Activated CD8-positive, alpha-beta memory T cell treated with anti-CD3 and anti-CD28 coated beads for 4 hours (primary cell): ENCODE measurements around the gene RASEF.
"Not testable (repeated sequence)": the region's sequence is repeated elsewhere in the genome, so short reads cannot be mapped to it uniquely, and the experiment has no call there.

Source experiments
- DNase-seq, 2 donors: peaks; one replicate each; pipeline ENCODE4 v3.0.0-alpha.2; 2020; ENCODE audit warnings: low read depth in 2 of 2

RASEF gene

DNA sequence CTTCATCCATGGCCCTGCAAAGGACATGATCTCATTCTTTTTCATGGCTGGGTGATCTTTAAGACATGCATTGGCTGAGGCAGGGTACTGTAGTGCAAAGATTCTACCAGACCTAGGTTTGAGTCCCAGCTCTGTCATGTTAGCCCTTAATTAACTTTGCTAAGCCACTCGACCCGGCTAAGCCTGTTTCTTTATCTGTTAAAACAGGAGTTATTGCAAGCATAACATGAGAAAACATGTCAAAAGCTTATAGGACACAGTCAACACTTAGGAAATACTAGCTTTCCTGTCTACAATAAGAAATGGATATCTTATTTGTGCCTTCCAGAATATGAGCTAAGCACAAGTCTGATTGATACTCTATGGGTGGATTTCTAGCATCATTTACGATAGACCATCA, 92.6 kb downstream of the RASEF start:
- DNase-seq, result no peak

DNA sequence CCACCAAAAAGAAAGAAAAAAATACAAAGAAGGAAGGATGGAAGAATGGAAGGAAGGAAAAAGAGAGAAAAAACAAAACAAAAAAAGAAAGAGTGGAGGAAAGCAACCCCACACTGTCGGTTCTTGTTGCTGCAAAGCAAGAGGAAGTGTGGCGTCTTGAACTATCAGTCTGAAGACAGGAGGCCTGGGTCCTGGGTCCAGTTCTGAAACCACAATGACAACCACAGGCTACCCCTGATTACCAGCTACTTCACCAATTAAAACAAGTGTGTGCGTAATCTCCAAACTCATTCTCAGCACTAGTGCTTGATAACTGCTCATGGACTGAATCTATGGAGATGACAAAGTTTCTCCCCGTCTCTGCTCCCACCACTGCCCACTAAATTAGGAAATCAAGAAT, 93.7 kb downstream of the RASEF start:
- DNase-seq, result no peak

DNA sequence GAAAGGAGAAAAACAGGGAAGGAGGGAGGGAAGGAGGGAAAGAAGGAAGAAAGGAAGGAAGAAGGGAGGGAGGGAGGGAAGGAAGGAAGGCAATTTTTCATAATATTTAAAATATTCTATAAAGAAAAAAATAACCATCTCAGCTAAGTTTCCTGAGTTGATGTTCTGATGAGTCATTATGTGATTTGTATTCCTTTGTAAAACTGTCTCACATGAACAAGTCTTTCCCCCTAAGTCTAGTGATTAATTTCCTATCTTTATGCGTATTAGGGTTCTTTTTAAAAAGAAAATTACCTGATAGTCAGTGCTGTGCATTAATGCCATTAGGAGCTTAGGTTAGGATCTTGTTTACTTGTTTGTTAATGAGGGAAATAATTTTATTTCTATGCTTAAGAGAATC, 94.1 kb downstream of the RASEF start:
- DNase-seq, result no peak

DNA sequence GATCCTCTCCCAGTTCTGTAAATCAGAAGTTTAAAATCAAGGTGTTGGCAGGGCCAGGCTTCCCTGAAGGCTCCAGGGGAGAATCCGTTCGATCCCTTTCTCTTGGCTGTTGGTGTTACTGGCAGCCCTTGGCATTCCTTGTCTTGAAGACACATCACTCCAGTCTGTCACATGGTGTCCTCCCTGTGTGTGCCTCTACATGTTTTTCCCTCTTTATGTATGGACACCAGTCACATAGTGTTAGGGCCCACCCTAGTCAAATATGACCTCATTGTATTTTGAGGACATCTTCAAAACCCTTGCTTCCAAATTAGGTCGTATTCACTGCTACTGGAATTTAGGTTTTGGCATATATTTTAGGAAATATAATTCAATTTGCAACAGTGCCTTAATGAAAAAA, 94.6 kb downstream of the RASEF start:
- no peak for DNase-seq

DNA sequence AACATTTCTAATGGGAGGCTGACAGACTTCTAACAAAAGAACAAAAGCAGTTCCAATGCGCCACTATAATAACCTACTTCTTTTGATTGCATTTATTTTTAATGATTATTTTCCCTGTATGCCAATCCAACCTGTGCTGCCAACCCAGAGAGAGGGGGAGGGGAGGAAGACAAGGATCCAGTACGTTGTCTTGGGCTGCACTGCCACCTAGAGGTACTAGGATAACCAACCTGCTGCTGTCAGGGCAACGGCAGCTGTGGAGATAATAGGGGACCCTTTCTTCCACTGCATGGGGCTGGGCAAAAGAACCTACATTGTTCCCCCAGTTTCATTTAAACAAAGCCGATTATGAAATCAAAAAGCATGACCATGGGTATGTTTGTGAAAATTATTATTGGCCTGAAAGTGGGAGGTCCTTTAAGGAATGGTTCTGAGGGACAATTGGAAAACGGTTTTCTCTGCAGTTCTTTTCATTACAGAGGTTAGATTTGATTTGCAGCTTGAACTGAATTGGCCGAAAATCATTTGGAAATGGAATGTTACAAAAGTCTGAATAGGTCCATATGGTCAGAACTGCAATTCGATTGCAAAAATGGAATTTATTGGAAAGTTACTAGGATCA, 101.3 kb downstream of the RASEF start:
- DNase-seq, result no peak

DNA sequence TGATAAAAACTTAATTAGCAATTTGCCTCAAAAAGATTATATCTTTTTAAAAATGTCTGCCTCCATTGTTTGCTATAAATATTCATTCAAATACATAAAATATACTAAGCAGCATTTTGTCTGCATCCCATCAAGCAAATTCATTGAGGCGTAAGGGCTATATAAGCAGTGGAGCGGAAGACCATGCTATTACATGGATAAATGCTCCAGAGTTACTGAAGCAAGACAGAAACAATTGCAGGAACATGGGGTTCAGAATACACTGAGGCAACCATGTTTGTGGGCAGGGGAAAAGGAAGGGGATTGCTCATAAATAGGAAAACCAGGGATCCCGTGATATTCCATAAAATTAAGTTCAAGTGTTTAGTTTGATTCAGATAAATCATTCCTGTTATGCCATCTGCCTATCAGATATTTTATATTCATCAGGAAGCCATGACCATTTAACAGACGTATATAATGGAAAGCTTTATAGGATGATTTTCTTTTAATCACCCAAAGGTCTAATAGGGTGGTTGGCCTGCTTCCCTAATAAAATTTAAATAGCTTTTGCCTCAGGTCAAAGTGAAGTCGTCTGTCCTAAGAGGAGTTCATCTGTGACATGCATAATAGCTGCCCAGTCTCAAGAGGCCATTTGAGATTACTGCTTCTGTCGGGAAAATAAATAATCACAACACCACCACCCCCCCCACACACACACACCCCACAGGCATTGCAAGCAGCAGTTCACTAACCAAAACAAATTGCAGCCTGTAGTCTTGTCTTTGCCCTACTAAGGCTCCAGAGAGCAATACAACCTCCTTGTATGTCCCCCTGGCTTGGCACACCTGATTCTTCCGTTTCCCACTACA, 105.2 kb downstream of the RASEF start:
- DNase-seq, result no peak

DNA sequence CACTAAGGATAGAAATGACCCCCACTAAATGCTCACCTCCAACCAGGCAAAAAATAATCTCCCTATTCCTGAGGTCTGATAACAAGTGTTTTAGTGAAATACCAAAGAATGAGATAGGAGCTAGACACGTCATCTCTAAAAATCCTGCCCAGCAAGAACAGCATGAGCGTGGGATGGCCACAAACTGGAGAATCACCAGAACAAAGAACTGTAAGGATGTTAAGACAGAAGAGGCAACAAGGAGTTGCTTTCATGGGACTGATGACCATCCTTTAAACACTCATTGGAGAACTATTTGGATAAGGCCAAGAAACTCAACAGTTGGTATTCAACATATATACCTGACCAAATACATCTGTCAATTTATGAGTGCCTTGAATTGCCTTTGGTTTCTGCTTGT, 113.7 kb downstream of the RASEF start:
- DNase-seq, result no peak

DNA sequence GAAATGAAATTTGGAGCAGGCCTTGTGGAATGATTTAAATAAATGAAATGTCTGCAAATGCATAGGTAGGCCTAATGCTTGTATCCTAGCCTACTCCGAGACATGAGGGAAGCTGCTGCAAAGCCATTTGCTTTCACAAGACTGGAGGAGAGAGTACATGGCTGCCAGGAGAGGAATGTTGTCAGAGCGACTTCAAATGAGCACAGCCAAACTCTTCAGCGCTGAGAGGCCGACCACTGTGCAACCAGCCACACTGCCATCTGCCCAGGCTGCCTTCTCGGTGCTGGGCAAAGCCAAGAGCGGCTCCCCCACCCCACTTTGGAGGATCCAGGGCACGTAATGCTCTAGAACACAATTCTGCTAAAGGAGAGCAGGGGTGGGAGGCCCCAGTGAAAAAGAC, 122.6 kb downstream of the RASEF start:
- DNase-seq, result no peak

DNA sequence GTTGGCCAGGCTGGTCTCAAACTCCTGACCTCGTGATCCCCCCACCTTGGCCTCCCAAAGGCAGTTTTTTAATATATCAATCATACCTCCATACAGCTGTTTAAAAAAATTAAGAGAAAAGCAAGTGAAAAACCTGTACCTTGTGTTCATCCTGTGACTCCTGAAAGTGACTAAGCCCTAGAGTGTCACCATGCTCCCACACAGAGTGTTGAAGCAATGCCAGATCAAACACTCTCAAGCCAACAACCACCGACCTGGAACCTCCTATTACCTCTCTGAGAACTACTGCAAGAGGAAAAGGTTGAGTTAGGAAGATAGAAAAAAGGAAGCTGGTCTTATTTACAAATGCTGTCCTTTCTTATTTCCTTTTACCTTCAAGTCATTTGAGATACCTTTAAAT, 123.5 kb downstream of the RASEF start:
- no peak for DNase-seq

DNA sequence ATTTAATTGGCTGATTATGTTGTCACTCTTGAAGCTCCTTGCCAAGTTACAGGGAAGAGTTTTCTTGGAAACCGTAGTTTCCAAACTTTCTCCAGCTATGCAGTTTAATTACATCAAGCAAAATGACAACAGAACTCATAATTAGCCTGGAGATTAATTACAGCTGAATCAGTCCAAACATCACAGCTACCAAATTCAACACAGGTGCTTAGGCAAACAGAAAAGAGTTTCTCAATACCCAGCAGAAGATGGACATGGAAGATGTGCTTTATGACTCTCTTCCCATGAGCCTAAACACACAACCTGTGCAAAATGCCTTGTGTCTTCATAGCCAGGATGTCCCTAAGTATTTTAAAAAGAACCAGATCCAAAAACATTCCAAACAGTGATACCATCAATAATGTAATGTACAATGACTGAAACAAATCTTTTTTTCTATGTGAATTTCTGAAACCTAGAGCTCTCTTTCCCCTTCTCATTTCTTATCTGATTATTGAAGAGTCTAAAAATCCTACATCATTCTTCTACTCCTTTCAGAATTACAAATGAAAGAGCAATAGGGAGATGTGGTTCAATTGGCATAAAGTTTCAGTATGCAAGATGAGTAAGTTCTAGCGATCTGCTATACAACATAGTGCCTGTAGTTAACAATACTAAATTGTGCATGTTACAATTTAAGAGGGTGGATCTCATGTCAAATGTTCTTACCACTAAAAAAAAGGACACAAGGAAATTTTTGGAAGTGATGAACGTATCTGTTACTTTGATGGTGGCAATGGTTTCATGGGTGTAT, 124.3 kb downstream of the RASEF start:
- DNase-seq, result no peak

DNA sequence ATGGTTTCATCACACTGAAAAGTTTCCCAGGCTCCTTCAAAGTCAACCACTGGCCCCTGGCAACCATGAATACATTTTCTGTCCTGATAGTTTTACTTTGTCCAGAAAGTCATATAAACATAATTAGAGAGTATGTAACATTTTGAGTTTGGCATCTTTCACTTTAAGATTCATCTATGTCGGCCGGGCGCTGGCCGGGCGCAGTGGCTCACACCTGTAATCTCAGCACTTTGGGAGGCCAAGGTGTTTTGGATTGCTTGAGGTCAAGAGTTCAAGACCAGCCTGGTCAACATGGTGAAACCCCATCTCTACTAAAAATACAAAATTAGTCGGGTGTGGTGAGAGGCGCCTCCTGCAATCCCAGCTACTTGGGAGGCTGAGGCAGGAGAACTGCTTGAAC, 126.4 kb downstream of the RASEF start:
- DNase-seq, result not testable (repeated sequence)

DNA sequence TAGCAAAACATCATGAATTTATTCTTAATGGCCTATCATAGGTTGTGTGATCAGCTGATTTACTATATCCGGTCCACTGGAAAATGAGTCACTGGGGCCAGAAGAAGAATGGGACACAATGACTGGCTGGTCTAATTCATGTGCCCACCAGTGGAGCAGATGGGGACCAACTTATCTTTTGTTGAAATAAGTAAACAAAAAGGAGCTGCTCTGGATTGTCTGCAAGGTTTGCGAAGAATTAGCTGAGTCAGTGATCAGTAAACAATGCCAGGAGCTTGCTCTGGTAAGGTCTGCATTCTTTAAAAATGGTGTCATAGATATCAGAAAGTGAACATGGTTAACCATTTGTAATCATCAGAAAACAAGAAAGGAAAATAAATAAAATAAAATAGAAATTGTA, 128.0 kb downstream of the RASEF start:
- no peak for DNase-seq

DNA sequence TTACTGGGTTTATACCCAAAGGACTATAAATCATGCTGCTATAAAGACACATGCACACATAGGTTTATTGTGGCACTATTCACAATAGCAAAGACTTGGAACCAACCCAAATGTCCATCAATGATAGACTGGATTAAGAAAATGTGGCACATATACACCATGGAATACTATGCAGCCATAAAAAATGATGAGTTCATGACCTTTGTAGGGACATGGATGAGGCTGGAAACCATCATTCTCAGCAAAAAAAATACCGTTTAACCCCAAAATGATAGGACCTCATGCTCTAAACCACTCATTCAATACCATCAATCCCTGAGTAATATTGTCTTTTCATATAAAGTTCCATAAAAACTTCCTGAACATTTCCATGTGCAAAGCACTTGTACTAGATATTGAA, 128.9 kb downstream of the RASEF start:
- not testable (repeated sequence) for DNase-seq

DNA sequence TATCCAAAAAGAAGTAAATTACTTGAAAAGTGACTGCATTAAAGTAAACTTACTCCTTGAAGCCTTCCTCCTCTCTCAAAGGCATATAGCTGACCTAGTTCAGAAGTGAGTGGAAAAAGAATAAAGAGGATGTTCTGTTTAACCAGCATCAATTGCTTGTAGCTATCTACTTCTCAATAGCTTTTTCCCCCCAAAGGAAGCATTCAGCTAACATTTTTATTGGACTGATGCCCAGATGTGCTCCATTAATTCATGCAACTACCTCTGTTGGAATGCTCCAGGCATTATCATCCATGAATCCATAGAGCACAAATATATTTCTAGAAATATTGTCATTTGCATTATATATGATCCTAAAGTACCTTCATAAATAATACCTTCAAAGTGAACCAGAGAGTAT, 132.8 kb downstream of the RASEF start:
- DNase-seq, result no peak
